WERI-Rb-1 (cell line): ENCODE measurements around the gene GUK1.

ENCODE experiments used
- DNase-seq: peaks from one replicate; pipeline ENCODE4 v3.0.0-alpha.2; 2020
- H3K27ac ChIP-seq: fragments of 250-450 bp; sonication (Bioruptor Pico); 2 replicates; pipeline ENCODE4 v1.5.1; 2020; ENCODE audit warnings: mild to moderate bottlenecking, moderate library complexity
- H3K27me3 ChIP-seq: fragments of 250-450 bp; sonication (Bioruptor Pico); 2 replicates; pipeline ENCODE4 v1.5.1; 2021; ENCODE audit warnings: mild to moderate bottlenecking, low read depth, moderate library complexity; ENCODE audit not compliant: insufficient read depth, severe bottlenecking
- H3K36me3 ChIP-seq: fragments of 250-450 bp; sonication (Bioruptor Pico); 2 replicates; pipeline ENCODE4 v1.5.1; 2020; ENCODE audit warnings: mild to moderate bottlenecking, moderate library complexity
- H3K4me3 ChIP-seq: 2 replicates; pipeline ENCODE4 v1.5.1; 2011; ENCODE audit warnings: low read depth, mild to moderate bottlenecking, control low read depth, low read length
- H3K9me3 ChIP-seq: fragments of 250-450 bp; sonication (Bioruptor Pico); 2 replicates; pipeline ENCODE4 v1.5.1; 2021; ENCODE audit warnings: mild to moderate bottlenecking, moderate library complexity; ENCODE audit not compliant: severe bottlenecking
- CTCF ChIP-seq: IDR thresholded peaks from 2 replicates; pipeline ENCODE4 v1.5.1; 2011; ENCODE audit warnings: low read depth, mild to moderate bottlenecking, control low read depth, inconsistent platforms, low read length

The GUK1 gene

GRCh38 chr1:228154670-228155571, 14.8 kb downstream of the GUK1 start:
- no peak overlapping the region for H3K4me3 ChIP-seq
- H3K27me3 ChIP-seq: no peaks in the 10 kb centered on the region
- H3K9me3 ChIP-seq: no peaks in the 10 kb centered on the region
- no peaks in the 10 kb centered on the region for H3K36me3 ChIP-seq
- no peak for DNase-seq
- peak overlapping the region; percentile 39 for H3K27ac ChIP-seq
- no peak for TF ChIP-seq CTCF

DNA sequence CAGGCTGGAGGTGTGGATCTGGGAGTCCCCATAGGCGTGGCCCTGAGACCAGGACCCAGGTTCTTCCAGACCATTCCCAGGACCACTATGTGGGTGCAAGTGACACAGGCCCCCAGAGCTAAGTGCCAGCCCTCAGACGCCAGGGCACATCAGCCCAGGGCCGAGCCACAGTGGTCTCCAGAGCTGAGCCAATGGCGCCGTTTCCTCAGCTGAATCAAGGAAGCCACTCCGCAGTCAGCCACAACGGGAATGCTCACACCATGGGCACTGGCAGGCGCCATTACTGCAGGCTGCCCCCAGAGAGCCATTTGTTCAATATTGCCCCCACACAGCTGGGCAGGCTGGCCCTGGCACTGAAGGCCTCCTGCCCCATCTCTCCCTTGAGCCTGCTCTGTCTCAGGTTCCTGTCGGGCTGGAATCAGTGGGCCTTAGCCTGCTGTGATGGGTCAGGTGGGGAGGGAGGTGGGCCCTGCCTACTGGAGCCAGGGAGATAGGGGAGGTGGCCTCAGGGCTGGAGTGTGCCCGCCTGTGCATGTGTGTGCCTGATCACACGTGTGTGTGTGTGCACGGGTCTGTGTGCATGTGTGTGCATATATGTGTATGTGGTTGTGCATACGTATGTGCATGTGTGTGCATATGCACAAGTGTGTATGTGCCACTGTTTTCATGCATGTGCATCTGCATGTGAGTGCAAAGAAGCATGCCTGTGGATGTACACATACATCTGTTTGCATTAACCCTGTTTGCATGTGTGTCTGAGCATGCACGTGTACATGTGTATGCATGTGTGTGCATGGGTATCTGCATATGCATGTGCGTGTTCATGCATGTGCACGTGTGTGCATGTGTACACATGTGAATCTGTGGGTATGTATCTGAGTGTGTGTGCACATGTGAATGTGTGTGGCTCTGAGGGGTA, 15.8 kb downstream of the GUK1 start:
- no peak for TF ChIP-seq CTCF
- no peaks in the 10 kb centered on the region for H3K27me3 ChIP-seq
- DNase-seq: no peak
- H3K9me3 ChIP-seq: no peaks in the 10 kb centered on the region
- no peak overlapping the region for H3K27ac ChIP-seq
- H3K4me3 ChIP-seq: no peak overlapping the region
- H3K36me3 ChIP-seq: no peaks in the 10 kb centered on the region

GRCh38 chr1:228156515-228156881, 16.4 kb downstream of the GUK1 start:
- Histone ChIP-seq H3K27me3 (no peaks in the 10 kb centered on the region), H3K36me3 (no peaks in the 10 kb centered on the region), H3K27ac (no peak overlapping the region), H3K9me3 (no peaks in the 10 kb centered on the region), H3K4me3 (no peak overlapping the region)
- TF ChIP-seq CTCF: no peak
- no peak for DNase-seq

GRCh38 chr1:228156941-228157728, 17.1 kb downstream of the GUK1 start:
- TF ChIP-seq CTCF: no peak
- no peak overlapping the region for H3K4me3 ChIP-seq
- DNase-seq: no peak
- no peaks in the 10 kb centered on the region for H3K27me3 ChIP-seq
- H3K9me3 ChIP-seq: no peaks in the 10 kb centered on the region
- H3K27ac ChIP-seq: no peak overlapping the region
- no peaks in the 10 kb centered on the region for H3K36me3 ChIP-seq

GRCh38 chr1:228157729-228158126, 17.6 kb downstream of the GUK1 start:
- DNase-seq: no peak
- Histone ChIP-seq H3K27me3 (no peaks in the 10 kb centered on the region), H3K27ac (no peak overlapping the region), H3K36me3 (no peaks in the 10 kb centered on the region), H3K4me3 (no peak overlapping the region), H3K9me3 (no peaks in the 10 kb centered on the region)
- TF ChIP-seq CTCF: no peak
